GM06990 (cell line): ENCODE data around the gene LDLRAD4.

ENCODE experiments used
- DNase-seq: peaks from one replicate; pipeline ENCODE4 v3.0.0-alpha.2; 2011; ENCODE audit not compliant: insufficient read length; ENCODE audit errors: extremely low read depth
- H3K27me3 ChIP-seq: replicated peaks from 2 replicates; pipeline ENCODE4 v1.6.0; 2011; ENCODE audit warnings: low read length; ENCODE audit not compliant: control insufficient read depth, insufficient read depth
- H3K36me3 ChIP-seq: 2 replicates; pipeline ENCODE4 v1.5.1; 2011; ENCODE audit warnings: low read length; ENCODE audit not compliant: control insufficient read depth, insufficient read depth
- H3K4me3 ChIP-seq: replicated peaks from 2 replicates; pipeline ENCODE4 v1.5.1; 2011; ENCODE audit warnings: low read depth, mild to moderate bottlenecking, control low read depth, low read length
- CTCF ChIP-seq: IDR thresholded peaks from 2 replicates; pipeline ENCODE4 v1.5.1; 2011; ENCODE audit warnings: low read length, control low read depth, mild to moderate bottlenecking, inconsistent platforms; ENCODE audit not compliant: insufficient read depth, poor library complexity, severe bottlenecking

LDLRAD4 gene

GRCh38 chr18:13420969-13421686 lies 202.6 kb downstream of the LDLRAD4 start:
- DNase-seq: no peak
- no peaks in the 10 kb centered on the region for H3K27me3 ChIP-seq
- no peak for TF ChIP-seq CTCF
- H3K36me3 ChIP-seq: no peaks in the 10 kb centered on the region
- no peak overlapping the region for H3K4me3 ChIP-seq

GRCh38 chr18:13422541-13423147 lies 204.1 kb downstream of the LDLRAD4 start:
- no peaks in the 10 kb centered on the region for H3K27me3 ChIP-seq
- no peak overlapping the region for H3K4me3 ChIP-seq
- TF ChIP-seq CTCF: no peak
- H3K36me3 ChIP-seq: no peaks in the 10 kb centered on the region
- no peak for DNase-seq

GRCh38 chr18:13423352-13423751 lies 204.8 kb downstream of the LDLRAD4 start:
- no peak for DNase-seq
- peaks cover 2% of the 10 kb centered on the region for H3K27me3 ChIP-seq
- H3K36me3 ChIP-seq: no peaks in the 10 kb centered on the region
- TF ChIP-seq CTCF: no peak
- H3K4me3 ChIP-seq: no peak overlapping the region

GRCh38 chr18:13424363-13424762 lies 205.8 kb downstream of the LDLRAD4 start:
- H3K27me3 ChIP-seq: peaks cover 3% of the 10 kb centered on the region
- no peak for DNase-seq
- no peak for TF ChIP-seq CTCF

GRCh38 chr18:13425357-13426091 lies 207.0 kb downstream of the LDLRAD4 start:
- H3K4me3 ChIP-seq: no peak overlapping the region
- TF ChIP-seq CTCF: no peak
- peaks cover 3% of the 10 kb centered on the region for H3K27me3 ChIP-seq
- DNase-seq: no peak
- H3K36me3 ChIP-seq: no peaks in the 10 kb centered on the region

More at GRCh38 chr18:13424363-13424762, 205.8 kb downstream of the LDLRAD4 start:
- Histone ChIP-seq H3K4me3 (no peak overlapping the region), H3K36me3 (no peaks in the 10 kb centered on the region)
